ENCODE data around the gene NINL.
"Not testable (repeated sequence)": the region's sequence is repeated elsewhere in the genome, so short reads cannot be mapped to it uniquely, and the experiment has no call there.

Gene NINL

DNA sequence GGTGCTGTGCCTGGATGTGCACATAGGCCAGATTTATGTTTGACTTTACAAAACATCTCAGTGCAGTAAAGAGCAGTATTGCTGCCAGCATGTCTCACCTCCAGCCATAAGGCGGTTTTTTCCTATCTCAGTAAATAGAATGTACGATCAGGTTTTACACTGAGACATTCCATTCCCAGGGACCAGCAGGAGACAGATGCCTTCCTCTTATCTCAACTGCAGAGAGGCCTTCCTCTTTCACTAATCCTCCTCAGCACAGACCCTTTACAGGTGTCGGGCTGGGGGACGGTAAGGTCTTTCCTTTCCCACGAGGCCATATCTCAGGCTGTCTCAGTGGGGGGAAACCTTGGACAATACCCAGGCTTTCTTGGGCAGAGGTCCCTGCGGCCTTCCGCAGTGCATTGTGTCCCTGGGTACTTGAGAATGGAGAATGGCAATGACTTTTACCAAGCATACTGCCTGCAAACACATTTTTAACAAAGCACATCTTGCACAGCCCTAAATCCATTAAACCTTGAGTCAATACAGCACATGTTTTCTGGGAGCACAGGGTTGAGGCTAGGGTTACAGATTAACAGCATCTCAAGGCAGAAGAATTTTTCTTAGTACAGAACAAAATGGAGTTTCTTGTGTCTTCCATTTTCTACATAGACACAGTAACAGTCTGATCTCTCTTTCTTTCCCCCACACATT lies 34.5 kb downstream of the NINL start:
- not testable (repeated sequence) for DNase-seq

DNA sequence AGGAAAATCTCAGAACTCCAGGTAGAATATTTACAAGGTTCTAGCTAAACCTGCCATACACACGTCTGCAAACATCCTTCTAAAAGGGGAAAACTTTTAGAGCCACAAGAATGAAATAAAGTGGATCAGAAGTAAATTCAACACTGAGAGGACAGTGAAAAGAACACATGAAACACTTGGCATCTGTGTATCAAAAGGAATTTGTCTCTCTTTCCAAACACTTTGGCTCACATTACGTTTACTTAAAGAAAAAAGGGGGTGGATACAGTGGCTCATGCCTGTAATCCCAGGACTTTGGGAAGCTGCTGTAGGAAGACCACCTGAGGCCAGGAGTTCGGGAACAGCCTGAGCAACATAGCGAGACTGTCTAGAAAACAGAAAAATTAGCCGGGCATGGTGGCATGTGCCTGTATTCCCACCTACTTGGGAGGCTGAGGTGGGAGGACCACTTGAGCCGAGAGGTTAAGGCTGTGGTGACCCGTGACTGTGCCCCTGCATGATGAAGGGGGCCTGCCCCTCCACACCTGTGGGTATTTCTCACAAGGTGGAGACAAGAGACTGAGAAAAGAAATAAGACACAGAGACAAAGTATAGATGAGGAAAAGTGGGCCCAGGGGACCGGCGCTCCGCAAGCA lies 35.4 kb downstream of the NINL start:
- no peak for DNase-seq

- no peak for DNase-seq
Observed at GRCh38 chr20:25549172-25549773, 36.1 kb downstream of the NINL start.

GRCh38 chr20:25548613-25549086 lies 36.7 kb downstream of the NINL start:
- no peak for DNase-seq

- DNase-seq: no peak
Observed at GRCh38 chr20:25547999-25548398, 37.3 kb downstream of the NINL start.

DNA sequence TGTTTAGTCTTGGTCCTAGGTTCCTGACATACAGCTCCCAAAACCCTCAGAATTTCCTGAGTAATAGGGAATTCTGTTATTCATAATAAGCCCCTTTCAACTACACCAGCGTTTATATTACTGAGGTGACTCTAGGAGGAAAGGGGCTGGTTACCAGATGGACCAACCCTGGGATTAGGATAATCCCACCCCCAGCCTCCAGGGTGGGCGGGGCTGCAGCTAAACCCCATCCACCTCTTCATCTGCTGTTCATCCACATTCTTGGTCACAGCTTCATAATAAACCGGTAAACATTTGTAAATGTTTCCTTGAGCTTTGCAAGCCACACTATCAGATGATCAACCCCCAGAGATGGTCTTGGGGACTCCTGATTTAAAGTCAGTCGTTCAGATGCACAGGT lies 38.3 kb downstream of the NINL start:
- DNase-seq: no peak

DNA sequence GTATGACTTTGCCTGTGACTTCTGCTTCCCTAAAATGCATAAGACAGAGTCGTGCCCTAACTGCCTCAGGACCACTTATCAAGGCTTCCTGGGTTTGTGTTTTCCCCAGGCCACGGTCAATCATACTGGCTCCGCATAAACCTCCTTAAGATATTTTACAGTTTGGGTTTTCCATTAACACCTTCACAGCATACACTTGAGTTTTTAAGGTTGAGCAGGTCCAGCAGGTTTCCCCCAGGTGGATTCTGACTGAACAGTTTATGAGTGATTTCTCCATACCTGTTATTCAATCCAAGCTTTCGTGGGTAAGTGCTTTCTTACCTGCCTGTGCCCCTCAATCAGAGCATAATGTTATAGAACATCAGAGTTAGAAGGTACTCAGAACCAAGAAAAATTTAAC lies 39.3 kb downstream of the NINL start:
- DNase-seq: no peak

DNA sequence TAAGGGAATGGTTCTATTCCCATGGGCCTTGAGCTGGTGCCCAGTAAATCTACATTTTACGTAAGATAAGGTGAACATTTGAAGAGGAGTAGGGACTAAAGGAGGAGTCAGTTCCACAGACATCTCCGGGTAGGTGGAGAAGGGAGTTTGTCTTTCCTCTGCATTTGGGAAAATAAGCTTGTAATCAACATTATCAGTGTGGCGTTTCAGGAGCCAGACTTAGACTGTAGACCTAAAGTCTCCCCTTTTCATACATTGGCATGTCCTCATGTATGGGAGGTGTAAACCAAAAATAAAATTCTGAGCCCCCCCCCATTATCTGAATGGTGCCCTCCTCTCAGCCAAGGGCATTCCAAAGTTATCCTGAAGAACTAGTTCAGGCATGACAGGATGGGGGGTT lies 40.2 kb downstream of the NINL start:
- DNase-seq: no peak

DNA sequence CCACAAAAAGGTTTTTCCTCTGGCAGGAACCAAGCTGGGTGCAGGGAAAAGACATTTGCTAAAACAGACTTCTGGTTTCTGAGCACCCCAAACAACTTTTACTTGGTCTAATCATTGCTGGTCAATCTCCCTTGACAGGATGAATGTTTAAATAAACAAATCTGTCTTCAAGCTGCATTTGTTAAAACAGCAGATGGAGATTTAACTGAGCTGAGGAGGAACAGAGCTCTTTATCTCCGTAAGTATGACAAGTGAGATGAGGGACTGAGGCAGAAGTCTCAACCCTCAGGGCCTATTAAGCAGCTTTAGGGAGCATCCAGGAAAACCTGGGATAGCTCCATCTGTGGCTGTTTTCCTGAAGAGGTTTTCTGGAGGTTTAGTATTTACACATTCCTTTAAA lies 40.6 kb downstream of the NINL start:
- DNase-seq: peak; percentile 32

DNA sequence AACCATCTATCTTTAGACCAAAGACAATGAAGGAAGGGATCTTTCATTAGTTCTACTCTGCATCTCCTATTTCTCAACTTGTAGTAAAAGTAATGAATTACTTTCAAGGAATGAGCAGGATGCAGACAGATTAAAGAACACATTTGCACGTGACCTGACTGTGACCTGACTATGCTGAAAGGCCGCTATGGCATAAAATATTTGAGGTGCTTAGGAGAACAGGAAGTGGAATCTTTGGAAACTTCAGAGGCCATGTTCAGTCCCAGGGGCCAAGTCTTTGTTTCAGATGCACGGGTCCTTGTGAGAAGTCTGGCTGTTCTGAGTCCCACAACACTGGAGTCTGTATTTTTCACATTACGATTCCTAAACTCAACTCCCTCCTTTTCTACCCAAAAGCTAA lies 41.0 kb downstream of the NINL start:
- DNase-seq: no peak

DNA sequence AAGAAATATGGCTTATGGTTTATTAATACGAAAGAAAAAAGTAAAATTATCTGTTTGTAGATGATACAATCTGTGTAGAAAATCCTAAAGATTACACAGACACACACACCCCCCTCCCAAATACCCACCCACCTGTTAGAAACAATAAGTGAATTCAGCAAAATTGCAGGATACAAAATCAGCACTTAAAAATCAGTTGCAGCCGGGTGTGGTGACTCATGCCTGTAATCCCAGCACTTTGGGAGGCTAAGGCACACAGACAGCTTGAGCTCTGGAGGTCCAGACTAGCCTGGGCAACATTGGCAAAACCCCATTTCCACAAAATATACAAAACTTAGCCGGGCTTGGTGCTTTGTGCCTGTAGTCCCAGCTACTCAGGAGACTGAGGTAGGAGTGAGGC lies 42.3 kb downstream of the NINL start:
- no peak for DNase-seq

- no peak for DNase-seq
Observed at GRCh38 chr20:25541676-25542075, 43.7 kb downstream of the NINL start.

DNA sequence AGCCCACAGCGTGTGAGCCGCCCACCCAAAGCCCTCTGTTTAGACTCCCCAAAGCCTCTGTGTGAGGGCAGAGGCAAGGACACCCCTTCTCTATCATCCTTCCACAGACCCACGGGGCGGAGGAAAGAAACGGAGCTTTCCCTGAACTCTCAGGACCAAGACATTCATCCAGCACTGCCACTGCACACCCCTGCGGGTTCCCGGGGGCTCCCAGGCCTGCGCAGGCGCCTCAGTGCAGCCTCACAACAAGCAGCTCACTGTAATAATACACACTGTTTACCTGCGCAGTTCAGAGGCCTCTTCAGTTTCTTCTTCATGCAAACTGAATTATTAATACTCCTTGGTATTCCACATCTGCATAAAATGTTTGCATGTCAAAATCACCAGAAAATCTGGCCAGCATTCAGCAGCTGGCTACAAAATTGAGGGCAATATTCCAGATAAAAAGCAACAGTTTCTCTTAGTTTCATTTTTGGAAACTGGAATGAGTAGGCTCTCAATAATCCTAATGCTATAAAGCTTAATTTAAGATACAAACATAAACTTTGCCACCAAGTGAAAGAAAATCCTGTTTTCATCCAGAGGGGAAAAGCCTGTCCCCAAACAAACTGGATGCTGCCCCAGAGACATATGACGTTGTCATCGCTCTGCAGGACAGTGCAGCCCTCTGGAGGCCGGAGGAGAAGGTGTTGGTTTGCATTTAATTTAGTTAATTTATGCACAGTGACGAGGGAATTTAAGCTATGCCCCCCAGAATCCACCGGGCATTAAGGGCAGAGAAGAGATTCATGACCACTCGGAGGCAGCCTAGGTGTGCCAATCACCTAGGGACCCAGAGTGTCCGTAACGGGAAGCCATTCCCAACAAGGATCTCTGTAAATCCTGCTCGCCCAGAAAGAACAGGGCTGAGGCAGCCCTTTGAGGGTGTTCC lies 45.3 kb downstream of the NINL start:
- DNase-seq: peak; percentile 6

GRCh38 chr20:25538838-25539665 lies 46.3 kb downstream of the NINL start:
- no peak for DNase-seq

DNA sequence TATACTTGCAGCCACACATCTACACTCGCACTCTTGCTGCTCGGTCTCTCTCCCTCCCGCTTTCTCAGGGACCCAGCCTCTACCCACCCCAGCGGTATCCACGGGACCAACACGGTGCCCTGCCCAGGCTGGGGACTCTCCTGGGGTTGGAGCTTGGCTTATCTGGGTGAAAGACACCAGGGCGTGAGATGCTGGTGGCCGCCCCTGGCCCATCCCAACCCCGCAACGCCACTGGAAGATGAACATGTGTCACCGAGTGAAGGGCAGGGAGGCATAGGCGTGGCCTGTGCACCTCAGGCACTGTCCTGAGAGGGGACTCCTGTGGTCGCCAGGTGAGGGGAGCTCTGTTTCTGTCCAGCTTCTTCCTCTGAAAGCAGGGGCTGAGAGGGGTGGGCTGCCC lies 47.4 kb downstream of the NINL start:
- no peak for DNase-seq

GRCh38 chr20:25535762-25536161 lies 49.6 kb downstream of the NINL start:
- no peak for DNase-seq

DNA sequence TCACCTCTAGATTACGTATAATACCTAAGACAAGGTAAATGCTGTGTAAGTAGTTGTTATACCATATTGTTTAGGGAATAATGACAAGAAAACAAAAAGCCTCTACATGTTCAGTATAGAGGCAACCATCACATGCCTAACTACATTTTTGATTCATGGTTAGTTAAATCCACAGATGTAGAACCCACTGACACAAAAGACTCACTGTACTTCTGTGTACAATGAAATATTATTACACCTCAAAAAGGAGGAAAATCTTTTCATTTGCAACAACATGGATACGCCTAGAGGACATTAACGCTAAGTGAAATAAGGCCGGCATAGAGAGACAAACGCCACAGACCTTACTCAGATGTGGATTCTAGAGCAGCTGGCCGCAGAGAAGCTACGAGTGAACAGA lies 50.5 kb downstream of the NINL start:
- no peak for DNase-seq

DNA sequence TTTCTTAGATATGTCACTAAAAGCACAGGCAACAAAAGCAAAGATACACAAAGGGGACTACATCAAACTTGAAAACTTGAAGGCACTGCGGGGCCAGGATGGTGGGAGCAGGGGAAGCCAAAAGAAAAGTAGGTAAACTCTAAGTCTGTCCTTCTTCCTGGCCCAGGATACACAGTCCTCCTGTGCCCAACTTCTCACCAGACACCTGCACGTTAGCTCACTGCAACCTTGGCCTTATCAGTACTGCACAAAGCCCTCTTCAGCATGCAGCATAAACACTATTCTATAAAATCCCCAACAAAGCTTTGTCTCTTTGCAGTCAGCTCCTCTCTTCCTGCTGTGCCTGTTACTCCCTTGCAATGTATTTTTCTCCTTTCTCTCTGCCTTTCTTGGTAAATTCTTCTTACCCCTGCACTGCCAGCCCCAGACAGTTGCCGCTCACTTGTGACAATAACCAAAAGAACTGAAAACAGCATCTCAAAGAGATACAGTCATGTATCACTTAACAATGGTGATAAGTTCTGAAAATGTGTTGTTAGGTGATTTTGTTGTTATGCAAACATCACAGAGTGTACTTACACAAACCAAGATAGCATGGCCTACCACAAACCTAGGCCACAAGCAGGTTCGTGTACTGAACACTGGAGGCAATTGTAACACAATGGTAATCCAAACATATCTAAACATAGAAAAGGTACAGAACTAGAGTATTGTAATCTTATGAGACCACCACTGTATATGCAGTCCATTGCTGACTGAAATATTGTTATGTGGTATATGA lies 51.2 kb downstream of the NINL start:
- no peak for DNase-seq

DNA sequence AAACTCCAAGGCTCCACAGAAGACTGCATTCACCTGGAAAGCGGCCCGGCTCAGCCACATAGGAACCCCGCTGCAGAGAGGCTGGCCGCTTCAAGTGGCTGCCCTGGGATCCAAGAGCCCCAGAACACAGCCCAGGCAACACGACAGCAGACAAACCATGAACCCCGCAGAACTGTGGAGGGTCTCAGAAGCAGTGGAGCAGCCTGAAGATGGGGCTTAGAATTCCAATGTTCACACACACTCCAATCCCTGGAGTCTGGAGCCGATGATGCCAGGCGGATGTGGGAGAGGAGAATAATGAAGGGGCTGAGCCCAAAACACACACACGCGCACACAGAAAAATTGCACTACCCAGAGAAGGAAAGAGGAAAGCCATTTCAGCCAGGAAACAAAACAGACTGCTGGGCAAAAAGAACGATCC lies 52.4 kb downstream of the NINL start:
- DNase-seq: no peak

DNA sequence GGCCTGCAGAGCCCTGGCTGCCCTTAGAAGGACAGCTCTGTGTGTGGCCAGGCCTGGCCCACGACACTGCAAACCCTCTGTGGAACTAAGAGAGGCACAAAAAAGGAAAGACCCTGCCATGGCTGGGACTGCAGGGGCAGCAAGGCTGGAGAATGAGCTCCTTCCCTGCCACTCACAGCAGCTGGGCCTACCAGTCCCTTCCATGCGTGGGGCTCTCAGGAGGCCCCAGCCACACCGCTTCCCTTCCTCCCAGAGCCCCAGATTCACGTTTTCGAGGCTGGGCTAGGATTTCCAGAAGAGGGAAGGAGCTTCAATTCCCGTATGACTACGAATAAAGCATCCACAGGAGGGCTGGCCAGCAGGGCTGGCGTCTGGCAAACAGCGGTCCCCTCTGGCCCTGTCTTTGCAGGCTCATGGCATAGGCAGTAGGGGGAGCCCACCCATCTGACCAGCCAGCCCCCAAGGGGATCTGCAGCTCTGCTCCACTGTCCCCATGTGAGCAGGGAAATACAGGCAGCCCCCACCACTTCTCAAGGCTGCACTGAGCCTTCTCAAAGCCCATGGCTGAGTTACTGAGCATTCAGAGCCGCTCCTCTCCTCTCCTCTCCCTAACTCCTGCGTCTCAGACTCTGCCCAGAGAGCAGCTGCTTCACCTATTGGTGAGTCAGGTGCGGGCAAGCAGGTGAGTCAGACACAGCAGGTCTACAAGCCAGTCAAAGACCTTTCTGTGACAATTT lies 53.1 kb downstream of the NINL start:
- DNase-seq: no peak
